ENCODE data around the gene EIPR1.

The EIPR1 gene

GRCh38 chr2:3149441-3150217, 228.0 kb downstream of the EIPR1 start:
- no peak for DNase-seq (ENCODE audit: low read depth in 2 of 2)

GRCh38 chr2:3148716-3149115, 228.9 kb downstream of the EIPR1 start:
- DNase-seq (ENCODE audit: low read depth in 2 of 2): no peak

- DNase-seq (ENCODE audit: low read depth in 2 of 2): no peak
Observed at GRCh38 chr2:3147651-3148530, 229.7 kb downstream of the EIPR1 start.

- DNase-seq (ENCODE audit: low read depth in 2 of 2): no peak
Observed at GRCh38 chr2:3146772-3147650, 230.6 kb downstream of the EIPR1 start.

- no peak for DNase-seq (ENCODE audit: low read depth in 2 of 2)
Observed at GRCh38 chr2:3146175-3146574, 231.4 kb downstream of the EIPR1 start.

- no peak for DNase-seq (ENCODE audit: low read depth in 2 of 2)
Observed at GRCh38 chr2:3145471-3146021, 232.1 kb downstream of the EIPR1 start.

- DNase-seq (ENCODE audit: low read depth in 2 of 2): no peak
Observed at GRCh38 chr2:3144856-3145255, 232.8 kb downstream of the EIPR1 start.

GRCh38 chr2:3143602-3144001, 234.0 kb downstream of the EIPR1 start:
- DNase-seq (ENCODE audit: low read depth in 2 of 2): no peak

- no peak for DNase-seq (ENCODE audit: low read depth in 2 of 2)
Observed at GRCh38 chr2:3142961-3143571, 234.6 kb downstream of the EIPR1 start.

GRCh38 chr2:3142210-3142609, 235.4 kb downstream of the EIPR1 start:
- DNase-seq (ENCODE audit: low read depth in 2 of 2): no peak

- no peak for DNase-seq (ENCODE audit: low read depth in 2 of 2)
Observed at GRCh38 chr2:3141696-3142095, 235.9 kb downstream of the EIPR1 start.

GRCh38 chr2:3139906-3140305, 237.7 kb downstream of the EIPR1 start:
- no peak for DNase-seq (ENCODE audit: low read depth in 2 of 2)
